HFF-Myc (cell line): Measurements from ENCODE around the gene SLC13A1.

Source experiments
- DNase-seq: peaks from one replicate; pipeline ENCODE4 v3.0.0-alpha.2; 2011; ENCODE audit warnings: low read depth; ENCODE audit errors: extremely low read depth
- H3K4me3 ChIP-seq: replicated peaks from 2 replicates; pipeline ENCODE4 v1.5.1; 2011; ENCODE audit warnings: low read depth, mild to moderate bottlenecking, control low read depth, low read length
- TF ChIP-seq, protein P1 (sequence below): IDR thresholded peaks from 2 replicates; pipeline ENCODE4 v1.5.1; 2012; ENCODE audit warnings: mild to moderate bottlenecking, low read depth, low read length, control low read depth; ENCODE audit errors: missing control alignments

The SLC13A1 gene

DNA sequence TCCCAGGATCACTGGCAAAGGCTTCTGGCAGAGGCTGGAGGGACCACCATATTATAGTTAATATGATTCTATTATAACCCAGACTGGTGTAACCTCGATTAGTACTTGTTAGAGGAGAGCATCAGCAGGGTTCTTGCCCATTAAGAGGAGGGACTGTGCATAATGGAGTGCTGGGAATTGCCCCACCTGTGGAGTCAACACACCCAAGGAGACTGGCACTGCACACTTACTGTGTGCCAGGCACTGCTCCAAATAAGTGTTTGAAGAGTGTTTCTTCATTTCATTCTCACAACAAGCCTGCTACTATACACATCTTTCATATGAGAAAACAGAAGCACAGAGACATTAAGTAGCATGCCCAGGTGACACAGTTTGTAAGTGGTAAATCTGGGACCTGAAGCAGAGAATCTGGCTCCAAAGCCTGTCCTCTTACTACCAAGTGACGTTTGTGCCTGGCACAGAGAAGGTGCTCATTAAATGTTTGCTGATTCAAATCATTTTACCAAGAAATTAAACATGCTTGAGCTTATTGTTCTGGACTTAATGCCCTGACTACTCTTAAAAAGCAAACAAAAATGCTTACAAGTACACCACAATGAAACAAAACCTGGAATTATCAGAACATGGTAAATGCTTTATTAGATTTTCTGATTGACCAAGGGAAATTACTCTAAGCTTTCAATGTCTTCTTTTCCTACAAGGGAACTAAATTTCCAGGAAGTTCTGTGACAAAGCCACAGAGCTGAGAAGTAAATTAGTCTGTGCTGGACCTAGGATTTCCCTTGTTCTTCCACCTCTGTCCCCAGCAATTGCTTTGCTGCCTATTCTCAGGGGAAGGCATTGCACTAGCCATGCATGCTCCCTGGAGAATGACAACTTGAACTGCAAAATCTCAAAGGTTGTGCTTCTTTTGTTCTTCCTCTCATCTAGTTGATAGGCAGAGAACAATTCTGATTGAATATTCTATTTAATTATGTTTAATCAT lies 809 bp downstream of the SLC13A1 start:
- DNase-seq: no peak
- H3K4me3 ChIP-seq: no peak overlapping the region
- TF ChIP-seq, protein P1, sequence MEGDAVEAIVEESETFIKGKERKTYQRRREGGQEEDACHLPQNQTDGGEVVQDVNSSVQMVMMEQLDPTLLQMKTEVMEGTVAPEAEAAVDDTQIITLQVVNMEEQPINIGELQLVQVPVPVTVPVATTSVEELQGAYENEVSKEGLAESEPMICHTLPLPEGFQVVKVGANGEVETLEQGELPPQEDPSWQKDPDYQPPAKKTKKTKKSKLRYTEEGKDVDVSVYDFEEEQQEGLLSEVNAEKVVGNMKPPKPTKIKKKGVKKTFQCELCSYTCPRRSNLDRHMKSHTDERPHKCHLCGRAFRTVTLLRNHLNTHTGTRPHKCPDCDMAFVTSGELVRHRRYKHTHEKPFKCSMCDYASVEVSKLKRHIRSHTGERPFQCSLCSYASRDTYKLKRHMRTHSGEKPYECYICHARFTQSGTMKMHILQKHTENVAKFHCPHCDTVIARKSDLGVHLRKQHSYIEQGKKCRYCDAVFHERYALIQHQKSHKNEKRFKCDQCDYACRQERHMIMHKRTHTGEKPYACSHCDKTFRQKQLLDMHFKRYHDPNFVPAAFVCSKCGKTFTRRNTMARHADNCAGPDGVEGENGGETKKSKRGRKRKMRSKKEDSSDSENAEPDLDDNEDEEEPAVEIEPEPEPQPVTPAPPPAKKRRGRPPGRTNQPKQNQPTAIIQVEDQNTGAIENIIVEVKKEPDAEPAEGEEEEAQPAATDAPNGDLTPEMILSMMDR: no peak

DNA sequence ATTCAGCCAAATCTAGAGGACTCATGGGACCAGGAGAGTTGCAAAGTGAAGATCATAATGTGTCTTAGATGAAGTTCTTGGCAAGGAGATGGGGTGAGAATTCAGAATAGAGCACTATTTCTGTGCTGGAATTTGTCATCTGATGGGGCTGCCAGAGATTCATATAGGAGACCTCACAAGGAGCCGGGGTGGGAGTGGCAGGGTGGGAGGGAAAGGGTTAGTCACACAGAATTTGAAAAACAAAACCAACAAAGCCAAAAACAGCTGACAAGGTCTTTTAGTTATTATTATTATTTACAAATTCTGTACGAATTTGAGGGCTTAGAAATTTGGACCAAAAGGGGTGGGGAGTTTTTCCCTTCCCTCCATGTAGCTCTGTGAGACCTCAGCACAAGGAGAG lies 1.7 kb downstream of the SLC13A1 start:
- H3K4me3 ChIP-seq: no peak overlapping the region
- TF ChIP-seq, protein P1: no peak
- DNase-seq: no peak

DNA sequence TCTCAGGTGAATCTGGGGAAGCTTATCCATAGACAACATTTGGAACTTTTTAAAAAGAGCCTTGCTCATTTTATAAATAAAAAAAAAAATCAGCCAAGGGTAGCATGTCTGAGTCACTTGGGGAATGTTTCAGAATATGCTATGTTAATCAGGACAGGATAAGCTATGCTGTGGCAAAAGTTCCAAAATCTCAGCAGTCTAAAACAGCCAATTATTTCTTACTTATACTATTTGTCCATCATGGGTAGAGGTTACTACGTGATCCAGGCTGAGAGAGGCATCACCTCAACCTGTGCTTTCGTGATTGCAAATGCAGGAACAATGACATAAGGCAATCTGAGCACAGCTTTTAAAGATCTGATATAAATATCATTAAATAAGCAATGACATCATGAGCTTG lies 6.5 kb downstream of the SLC13A1 start:
- no peak overlapping the region for H3K4me3 ChIP-seq
- TF ChIP-seq, protein P1: no peak
- no peak for DNase-seq

DNA sequence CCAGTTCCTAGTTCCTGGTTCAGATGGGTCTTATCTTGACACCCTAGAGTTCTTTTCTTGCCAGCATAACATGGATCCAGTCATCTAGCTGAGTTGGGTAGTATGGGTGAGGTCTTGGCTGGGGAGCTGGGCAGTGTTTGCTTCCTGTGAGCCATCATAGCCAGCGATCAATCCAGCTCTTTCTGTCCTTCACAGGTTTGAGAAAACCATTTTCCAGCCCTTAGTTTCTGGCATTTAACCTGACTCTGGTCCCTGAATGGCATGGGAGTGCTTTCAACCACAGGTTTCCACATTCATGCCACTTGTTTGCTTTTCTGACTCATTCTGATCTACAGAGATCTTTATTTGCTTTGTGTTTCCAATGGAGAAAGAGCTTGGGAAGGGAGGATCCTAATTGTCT lies 8.6 kb downstream of the SLC13A1 start:
- DNase-seq: no peak
- no peak overlapping the region for H3K4me3 ChIP-seq
- TF ChIP-seq, protein P1: no peak

DNA sequence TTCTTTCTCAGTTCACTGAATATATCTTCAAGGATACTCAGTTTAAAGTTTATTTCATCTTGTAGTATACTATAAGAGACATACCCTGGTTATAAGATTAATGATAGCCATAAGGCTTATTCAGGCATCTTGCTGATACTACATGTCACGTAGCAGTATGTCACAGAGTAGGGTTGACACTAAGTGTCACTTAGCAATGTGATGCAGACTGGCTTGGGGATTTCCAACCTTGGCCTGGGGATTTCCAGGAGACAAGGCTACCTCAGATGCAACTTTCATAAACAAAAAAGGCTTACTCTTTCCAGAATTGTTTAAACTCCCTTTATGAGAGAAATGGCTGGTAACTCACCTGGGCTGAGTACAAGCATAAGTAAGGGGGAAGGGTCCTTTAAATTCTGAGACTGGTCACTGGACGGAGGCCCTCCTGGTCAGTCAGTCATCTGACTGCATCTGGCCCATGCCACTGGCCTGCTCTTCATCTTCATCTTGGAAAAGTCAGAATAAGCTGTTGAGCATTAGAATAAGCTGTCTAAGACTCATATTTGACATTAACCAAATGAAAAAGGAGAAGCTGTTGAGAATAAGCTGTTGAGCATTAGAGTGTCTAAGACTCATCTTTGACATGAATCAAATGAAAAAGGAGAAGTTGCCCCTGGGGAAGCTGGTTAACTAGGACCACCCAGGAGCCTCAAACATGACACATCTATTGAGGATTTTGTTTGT lies 9.5 kb downstream of the SLC13A1 start:
- no peak for DNase-seq
- TF ChIP-seq, protein P1: no peak
- H3K4me3 ChIP-seq: no peak overlapping the region

DNA sequence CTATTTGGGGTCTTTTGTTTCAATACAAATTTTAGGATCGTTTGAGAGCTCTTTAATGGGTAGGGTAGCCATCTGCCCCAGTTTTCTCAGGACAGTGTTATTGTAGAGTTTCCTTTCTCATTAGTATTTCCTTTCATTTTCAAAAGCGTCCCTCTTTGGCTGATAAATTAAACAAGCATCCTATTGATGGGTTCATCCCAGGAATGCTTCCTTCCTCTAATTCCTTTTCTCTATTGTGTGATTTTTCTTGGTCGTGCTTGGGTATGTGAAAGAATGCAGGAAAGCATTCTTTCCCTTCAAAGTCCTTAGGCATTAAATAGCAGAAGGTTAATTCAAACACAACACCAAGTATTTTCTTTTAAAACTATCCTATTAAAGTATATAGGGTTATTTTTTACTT lies 14.0 kb downstream of the SLC13A1 start:
- TF ChIP-seq, protein P1: no peak
- DNase-seq: no peak
- no peak overlapping the region for H3K4me3 ChIP-seq
